Measurements from ENCODE around the gene NES. TPM values are rescaled to one million over a fixed set of nuclear protein-coding genes. Genes with fewer than 3 reads are reported as not detected.

Gene NES
- total and polyA plus RNA-seq, 2 of the 8 experiments (the other 6 are each of a cell fraction or from before 2014, with no cell fraction given) = 13.3 to 135 TPM

- H2AFZ ChIP-seq (ENCODE audit: low read length) = no peak overlapping the region
- peak overlapping the region; percentile 80; the same call in 1 of the 2 replicates for H2BK20ac ChIP-seq (ENCODE audit: low read length)
- peaks cover 0 to 12% of the 10 kb centered on the region in 2 experiments; a peak in 2 of 4 replicates for H3K79me2 ChIP-seq (ENCODE audit: control insufficient read depth in 1 of 2, insufficient read depth in 2 of 2, low read length in 2 of 2)
- peak overlapping the region; percentile 72 for H3K4ac ChIP-seq (replicated peaks; ENCODE audit: insufficient read length, low read depth, low read length)
- peak overlapping the region; percentile 50; the same call in 1 of the 2 replicates for H3K27ac ChIP-seq (ENCODE audit: low read depth, low read length)
- peaks cover 1 to 2% of the 10 kb centered on the region in 2 experiments for H4K20me1 ChIP-seq (replicated peaks in 1 of 2; ENCODE audit: control insufficient read depth in 1 of 2, insufficient read depth in 2 of 2, low read length in 2 of 2)
- peak overlapping the region in 2 of 4 experiments; percentile 25 to 47; a peak in 2 of 7 replicates for H3K9ac ChIP-seq (replicated peaks in 1 of 4; ENCODE audit: extremely low read depth in 1 of 4, low read depth in 3 of 4, low read length in 3 of 4)
- H3K23me2 ChIP-seq (ENCODE audit: low read depth, low read length) = peaks cover 5% of the 10 kb centered on the region
- WGBS, 2 experiments (ENCODE audit: extremely low coverage in 1 of 2, insufficient coverage in 1 of 2, insufficient read length in 1 of 2, insufficient replicate concordance in 2 of 2, low coverage in 1 of 2, low lambda C conversion rate in 2 of 2, missing lambda C conversion rate in 1 of 2) = 31% methylated on average over 14 of the region's 17 CpGs; no CpG with 5 or more reads in 1 of the 2 experiments
- peak overlapping the region; percentile 92 for H2BK5ac ChIP-seq (ENCODE audit: low read depth, low read length)
- no peak overlapping the region for H3K23ac ChIP-seq (ENCODE audit: insufficient read length)
- no peak overlapping the region for H3K56ac ChIP-seq (replicated peaks; ENCODE audit: insufficient read length, low read depth, low read length)
- ChIA-PET POLR2A (ENCODE audit: partially characterized antibody) (interaction anchor here (0.6 to 13.8 kb wide), 13 partner anchors 6 to 48 kb away, joined by 3 to 419 read pairs (median 5); partner anchors contain the start of gene NES), CTCF (ENCODE audit: partially characterized antibody) (interaction anchor here (1.4 to 66.0 kb wide), 3 partner anchors 8 to 36 kb away, joined by 5 to 4284 read pairs (median 17); partner anchors contain the start of genes CRABP2, ISG20L2, METTL25B and NES)
- peak in 1 of 2 experiments; percentile 79 for DNase-seq (ENCODE audit: low read depth in 1 of 2, low spot score in 2 of 2)
- H3K79me1 ChIP-seq (ENCODE audit: low read depth, low read length) = peaks cover 7% of the 10 kb centered on the region; the same call in 1 of the 2 replicates
- no peak overlapping the region for H3K14ac ChIP-seq (ENCODE audit: insufficient read length)
- H4K8ac ChIP-seq (ENCODE audit: extremely low read depth, insufficient read depth, low read length) = no peak overlapping the region
- H3K4me1 ChIP-seq (replicated peaks in 1 of 4; ENCODE audit: control insufficient read depth in 3 of 4, insufficient read depth in 4 of 4, low read length in 3 of 4) = peaks cover 5 to 64% (median 53%) of the 10 kb centered on the region in 4 experiments
- peaks cover 4 to 25% (median 12%) of the 10 kb centered on the region in 4 experiments; a peak in 7 of 8 replicates for H3K36me3 ChIP-seq (ENCODE audit: control insufficient read depth in 2 of 4, insufficient read depth in 4 of 4, low read length in 3 of 4)
- H2AK5ac ChIP-seq (ENCODE audit: low read depth, low read length) = peak overlapping the region; percentile 84
- no peaks in the 10 kb centered on the region for H3K9me3 ChIP-seq (ENCODE audit: insufficient read depth in 2 of 2, low read depth in 1 of 2, low read length in 1 of 2)
- H3K18ac ChIP-seq (ENCODE audit: extremely low read depth, low read length) = peak overlapping the region; percentile 33
- H3K4me2 ChIP-seq (ENCODE audit: insufficient read depth in 1 of 2, low read depth in 2 of 2, low read length in 2 of 2) = peak overlapping the region; percentile 50 to 53
- peak overlapping the region; percentile 88; the same call in 1 of the 2 replicates for H2BK12ac ChIP-seq (ENCODE audit: low read depth, low read length)
- H4K91ac ChIP-seq (replicated peaks; ENCODE audit: insufficient read length, low read length) = peak overlapping the region; percentile 91
- peak overlapping the region; percentile 19 for H4K5ac ChIP-seq (ENCODE audit: insufficient read length, low read depth, low read length)
- FAIRE-seq = no peak
- no peak overlapping the region for H2BK120ac ChIP-seq (replicated peaks; ENCODE audit: low read depth, low read length)
- H2BK15ac ChIP-seq (ENCODE audit: low read length) = peak overlapping the region; percentile 92
- H3K4me3 ChIP-seq (ENCODE audit: extremely low read depth in 1 of 4, insufficient read depth in 2 of 4, low read depth in 3 of 4, low read length in 4 of 4) = peak overlapping the region in 2 of 4 experiments; percentile 8 to 19; a peak in 2 of 8 replicates
- H3K27me3 ChIP-seq (replicated peaks in 1 of 4; ENCODE audit: control insufficient read depth in 3 of 4, extremely low read depth in 1 of 4, insufficient read depth in 3 of 4, low read length in 3 of 4) = no peaks in the 10 kb centered on the region
- no peak for TF ChIP-seq RAD21 (IDR thresholded peaks at IDR 0.05 in 1 of 2, conservative IDR thresholded peaks at IDR 0.05 in 1 of 2; ENCODE audit: low read depth in 2 of 2, low read length in 2 of 2)
- TF ChIP-seq JUND (IDR thresholded peaks at IDR 0.05; ENCODE audit: low read length) = no peak
- no peak for TF ChIP-seq CHD2 (IDR thresholded peaks at IDR 0.05; ENCODE audit: low read length)
These were observed 8.2 kb downstream of the NES start for GRCh38 chr1:156668801-156669637.
